Measurements from ENCODE around the gene FGD6. TPM values are rescaled to one million over a fixed set of nuclear protein-coding genes. Genes with fewer than 3 reads are reported as not detected.

Gene FGD6
- 17.2 and 21.4 TPM in 2 replicates for total RNA-seq
- polyA plus RNA-seq, result 4.7 and 10.4 TPM in 2 replicates

DNA sequence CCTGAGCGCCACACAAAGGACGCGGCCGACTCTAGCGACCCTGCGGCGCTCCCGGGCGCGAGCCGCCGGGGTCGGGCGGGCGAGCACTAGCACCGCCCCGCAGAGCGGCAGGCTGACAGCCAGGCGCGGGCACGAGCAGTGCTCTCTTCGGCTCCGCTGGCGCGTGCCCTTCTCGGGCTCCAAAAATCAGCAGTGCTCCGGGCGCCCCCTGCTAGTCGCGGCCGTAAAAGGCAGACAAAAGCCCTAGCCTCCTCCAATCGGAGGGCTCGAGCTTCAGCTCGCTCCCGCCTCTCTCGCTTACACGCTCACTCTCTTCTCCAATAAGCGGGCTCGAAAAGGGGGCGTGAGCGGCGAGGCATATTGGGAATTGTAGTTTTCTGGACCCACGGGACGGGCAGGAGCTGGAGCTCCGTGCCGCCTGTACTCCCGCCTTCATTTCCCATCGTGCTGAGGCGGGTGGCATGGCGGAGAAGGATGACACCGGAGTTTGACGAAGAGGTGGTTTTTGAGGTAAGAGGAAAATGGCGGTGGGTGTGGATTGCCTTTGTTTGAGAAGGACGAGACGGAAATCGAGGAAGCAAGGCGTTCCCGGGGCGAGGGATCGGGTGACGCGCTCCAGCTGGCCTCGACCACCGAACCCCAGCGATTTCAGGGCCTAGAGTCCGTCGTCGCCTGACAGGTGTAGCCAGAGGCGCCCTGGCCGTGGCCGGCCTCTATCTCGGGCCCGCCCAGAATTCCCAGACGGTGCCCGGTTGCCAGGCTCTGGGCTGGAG is at the start of gene FGD6, which contains the start of gene VEZT:
Gene FGD6, minus strand, starts transcription at position 91 of the 773 bp plus-strand sequence. CDS start 227 bp downstream, outside the sequence.
Gene VEZT, plus strand, starts transcription at position 431 of the 773 bp plus-strand sequence. Its CDS starts 44 bp downstream, at position 475.
- Histone ChIP-seq H3K9me2 (replicated peaks; ENCODE audit: insufficient read depth) (no peaks in the 10 kb centered on the region), H2AFZ (peak within 1 kb of the TSS; percentile 80), H4K20me1 (ENCODE audit: insufficient read depth, poor library complexity, severe bottlenecking) (peaks cover 9% of the 10 kb centered on the region), H3K4me3 (peak within 1 kb of the TSS; percentile 83), H3K79me2 (peaks cover 86% of the 10 kb centered on the region), H3K4me2 (peak within 1 kb of the TSS; percentile 80), H3K9me3 (ENCODE audit: low read depth) (no peaks in the 10 kb centered on the region), H3K4me1 (ENCODE audit: insufficient read depth) (peaks cover 6% of the 10 kb centered on the region), H3K27me3 (no peaks in the 10 kb centered on the region), H3K27ac (peak within 1 kb of the TSS; percentile 92), H3K36me3 (replicated peaks; ENCODE audit: insufficient read depth, low read depth) (no peaks in the 10 kb centered on the region)
- peak; percentile 99 for DNase-seq (ENCODE audit: low spot score)
- WGBS (ENCODE audit: low lambda C conversion rate, missing lambda C conversion rate), result 2% methylated on average over 67 of the region's 75 CpGs
- TF ChIP-seq EZH2 (IDR thresholded peaks at IDR 0.05; ENCODE audit: borderline replicate concordance), result no peak
- TF ChIP-seq, protein P1, sequence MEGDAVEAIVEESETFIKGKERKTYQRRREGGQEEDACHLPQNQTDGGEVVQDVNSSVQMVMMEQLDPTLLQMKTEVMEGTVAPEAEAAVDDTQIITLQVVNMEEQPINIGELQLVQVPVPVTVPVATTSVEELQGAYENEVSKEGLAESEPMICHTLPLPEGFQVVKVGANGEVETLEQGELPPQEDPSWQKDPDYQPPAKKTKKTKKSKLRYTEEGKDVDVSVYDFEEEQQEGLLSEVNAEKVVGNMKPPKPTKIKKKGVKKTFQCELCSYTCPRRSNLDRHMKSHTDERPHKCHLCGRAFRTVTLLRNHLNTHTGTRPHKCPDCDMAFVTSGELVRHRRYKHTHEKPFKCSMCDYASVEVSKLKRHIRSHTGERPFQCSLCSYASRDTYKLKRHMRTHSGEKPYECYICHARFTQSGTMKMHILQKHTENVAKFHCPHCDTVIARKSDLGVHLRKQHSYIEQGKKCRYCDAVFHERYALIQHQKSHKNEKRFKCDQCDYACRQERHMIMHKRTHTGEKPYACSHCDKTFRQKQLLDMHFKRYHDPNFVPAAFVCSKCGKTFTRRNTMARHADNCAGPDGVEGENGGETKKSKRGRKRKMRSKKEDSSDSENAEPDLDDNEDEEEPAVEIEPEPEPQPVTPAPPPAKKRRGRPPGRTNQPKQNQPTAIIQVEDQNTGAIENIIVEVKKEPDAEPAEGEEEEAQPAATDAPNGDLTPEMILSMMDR (IDR thresholded peaks at IDR 0.05; ENCODE audit: poor library complexity), result peak; percentile 64

- Histone ChIP-seq H4K20me1 (ENCODE audit: insufficient read depth, poor library complexity, severe bottlenecking) (no peaks in the 10 kb centered on the region), H3K9me2 (replicated peaks; ENCODE audit: insufficient read depth) (no peaks in the 10 kb centered on the region), H3K27ac (no peak overlapping the region), H3K79me2 (peaks cover 8% of the 10 kb centered on the region), H3K4me1 (ENCODE audit: insufficient read depth) (no peaks in the 10 kb centered on the region), H3K9me3 (ENCODE audit: low read depth) (no peaks in the 10 kb centered on the region), H3K4me2 (no peak overlapping the region), H3K27me3 (no peaks in the 10 kb centered on the region), H3K36me3 (replicated peaks; ENCODE audit: insufficient read depth, low read depth) (no peaks in the 10 kb centered on the region), H3K4me3 (no peak overlapping the region), H2AFZ (no peak overlapping the region)
- WGBS (ENCODE audit: low lambda C conversion rate, missing lambda C conversion rate), result 98% methylated on average over 6 of the region's 6 CpGs
- TF ChIP-seq, protein P1 (IDR thresholded peaks at IDR 0.05; ENCODE audit: poor library complexity), result no peak
- no peak for TF ChIP-seq EZH2 (IDR thresholded peaks at IDR 0.05; ENCODE audit: borderline replicate concordance)
- TF ChIP-seq EZH2phosphoT487 (IDR thresholded peaks at IDR 0.05; ENCODE audit: low read depth, severe bottlenecking, unreplicated experiment), result no peak
- no peak for DNase-seq (ENCODE audit: low spot score)
These were observed 49.0 kb upstream of the FGD6 start for GRCh38 chr12:95266254-95266653.

- H4K20me1 ChIP-seq (ENCODE audit: insufficient read depth, poor library complexity, severe bottlenecking), result no peaks in the 10 kb centered on the region
- no peak overlapping the region for H3K4me2 ChIP-seq
- WGBS (ENCODE audit: low lambda C conversion rate, missing lambda C conversion rate), result 96% methylated on average over 2 of the region's 2 CpGs
- no peak overlapping the region for H3K4me3 ChIP-seq
- H2AFZ ChIP-seq, result no peak overlapping the region
- no peak for DNase-seq (ENCODE audit: low spot score)
- no peak overlapping the region for H3K27ac ChIP-seq
- peaks cover 8% of the 10 kb centered on the region for H3K79me2 ChIP-seq
- no peaks in the 10 kb centered on the region for H3K9me2 ChIP-seq (replicated peaks; ENCODE audit: insufficient read depth)
- H3K4me1 ChIP-seq (ENCODE audit: insufficient read depth), result no peaks in the 10 kb centered on the region
- H3K36me3 ChIP-seq (replicated peaks; ENCODE audit: insufficient read depth, low read depth), result no peaks in the 10 kb centered on the region
- TF ChIP-seq, protein P1 (IDR thresholded peaks at IDR 0.05; ENCODE audit: poor library complexity), result no peak
- no peak for TF ChIP-seq EZH2phosphoT487 (IDR thresholded peaks at IDR 0.05; ENCODE audit: low read depth, severe bottlenecking, unreplicated experiment)
- no peak for TF ChIP-seq EZH2 (IDR thresholded peaks at IDR 0.05; ENCODE audit: borderline replicate concordance)
- no peaks in the 10 kb centered on the region for H3K27me3 ChIP-seq
- H3K9me3 ChIP-seq (ENCODE audit: low read depth), result no peaks in the 10 kb centered on the region
These were observed 48.5 kb upstream of the FGD6 start for GRCh38 chr12:95265765-95266164.
